Urinary bladder (tissue), 4 donors: ENCODE results near the gene SEC14L2. TPM values are rescaled to one million over a fixed set of nuclear protein-coding genes. Genes with fewer than 3 reads are reported as not detected.
"Not testable (repeated sequence)": the region's sequence is repeated elsewhere in the genome, so short reads cannot be mapped to it uniquely, and the experiment has no call there.

Experiments
- DNase-seq: peaks from one replicate; pipeline ENCODE4 v3.0.0-alpha.2; 2015; ENCODE audit errors: extremely low spot score
- H3K27ac ChIP-seq: one replicate; pipeline ENCODE4 v1.5.1; 2013; ENCODE audit warnings: low read depth, mild to moderate bottlenecking, moderate library complexity
- H3K36me3 ChIP-seq: one replicate; pipeline ENCODE4 v1.6.1; 2013; ENCODE audit warnings: mild to moderate bottlenecking, moderate library complexity; ENCODE audit not compliant: insufficient read depth
- H3K4me1 ChIP-seq: one replicate; pipeline ENCODE4 v1.6.1; 2013; ENCODE audit warnings: mild to moderate bottlenecking, moderate library complexity; ENCODE audit not compliant: insufficient read depth
- H3K4me3 ChIP-seq: one replicate; pipeline ENCODE4 v1.5.1; 2013; ENCODE audit warnings: low read depth, low read length
- WGBS: extraction: QIAGEN DNeasy Blood & Tissue Kit; methylation state at CpG from one replicate; pipeline ENCODE4 v1.1.7; 2013; 5-methylcytosine and 5-hydroxymethylcytosine counted together
- polyA plus RNA-seq: library from polyadenylated mRNA; stranded (reverse); fragments of 200-250 nt; gene quantifications from one replicate; pipeline ENCODE4 v1.2.3, GENCODE V29; 2013
- total RNA-seq: library from RNA; depleted of rRNA; stranded (reverse); fragments of >200 nt; gene quantifications from one replicate; pipeline ENCODE4 v1.2.3, GENCODE V29; 2014
- donor health status: healthy with polysubstance abuse.
- donor health status: healthy.

SEC14L2 gene
- total and polyA plus RNA-seq, 2 donors: 6.2 to 11.0 TPM

- 94% methylated on average over 3 of the region's 3 CpGs for WGBS
Observed at GRCh38 chr22:30433227-30433626, 36.4 kb downstream of the SEC14L2 start.

GRCh38 chr22:30433773-30434172 is 37.0 kb downstream of the SEC14L2 start:
- Histone ChIP-seq H3K4me1 (no peaks in the 10 kb centered on the region), H3K27ac (no peak overlapping the region), H3K36me3 (no peaks in the 10 kb centered on the region), H3K4me3 (no peak overlapping the region)
- whole genome bisulfite sequencing: 98% methylated on average over 1 of the region's 1 CpG
- DNase-seq: no peak

More at GRCh38 chr22:30433227-30433626, 36.4 kb downstream of the SEC14L2 start:
- H3K4me1 ChIP-seq: no peaks in the 10 kb centered on the region
- DNase-seq: no peak
- H3K36me3 ChIP-seq: no peaks in the 10 kb centered on the region
- no peak overlapping the region for H3K27ac ChIP-seq
- no peak overlapping the region for H3K4me3 ChIP-seq

DNA sequence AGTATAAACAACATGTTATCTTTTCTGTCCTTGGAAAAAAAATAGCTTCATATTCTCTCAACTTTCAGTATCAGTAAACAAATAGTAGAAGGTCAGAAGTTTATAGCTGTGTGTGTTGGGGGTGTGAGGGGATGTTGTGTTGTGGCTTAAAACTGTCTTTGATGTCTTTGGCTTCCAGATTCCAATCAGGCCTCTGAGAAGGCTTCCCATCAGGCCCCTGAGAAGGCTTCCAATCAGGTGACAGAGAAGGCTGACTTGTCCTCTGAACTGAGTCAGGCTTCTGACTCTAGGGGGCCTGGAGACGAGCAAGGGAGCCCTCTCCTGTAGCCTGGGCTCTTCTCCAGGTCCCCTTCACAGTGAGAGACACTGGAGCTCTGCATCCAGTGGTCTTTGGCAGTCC is 38.0 kb downstream of the SEC14L2 start:
- Histone ChIP-seq H3K4me3 (no peak overlapping the region), H3K36me3 (no peaks in the 10 kb centered on the region), H3K27ac (no peak overlapping the region), H3K4me1 (no peaks in the 10 kb centered on the region)
- WGBS: 61% methylated on average over 1 of the region's 1 CpG
- DNase-seq: no peak

- Histone ChIP-seq H3K4me1 (no peaks in the 10 kb centered on the region), H3K4me3 (no peak overlapping the region), H3K27ac (no peak overlapping the region), H3K36me3 (no peaks in the 10 kb centered on the region)
- no peak for DNase-seq
- WGBS: 84% methylated on average over 6 of the region's 6 CpGs
Observed at GRCh38 chr22:30435674-30436126, 38.9 kb downstream of the SEC14L2 start.

DNA sequence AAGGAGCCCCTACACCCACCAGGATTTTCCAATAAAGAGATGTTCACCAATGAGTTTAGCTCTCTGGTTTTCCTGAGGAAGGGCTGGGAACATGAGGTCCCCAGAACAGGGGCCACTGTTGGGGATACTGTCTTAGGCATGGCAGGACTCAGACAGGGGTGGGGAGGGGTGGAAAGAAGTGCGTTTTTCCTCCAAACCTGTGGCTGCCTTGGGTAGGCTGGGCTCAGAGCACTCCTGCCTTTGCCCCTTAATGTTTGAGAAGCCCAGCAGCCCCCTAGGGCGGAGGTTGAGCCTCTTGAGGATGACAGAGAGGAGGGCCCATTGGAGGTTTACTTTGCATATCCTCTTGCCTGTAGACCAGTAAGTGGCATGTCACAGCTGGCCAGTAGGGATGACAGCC is 39.4 kb downstream of the SEC14L2 start:
- no peak for DNase-seq
- H3K4me1 ChIP-seq: no peaks in the 10 kb centered on the region
- H3K36me3 ChIP-seq: no peaks in the 10 kb centered on the region
- no peak overlapping the region for H3K27ac ChIP-seq
- WGBS: 78% methylated on average over 2 of the region's 2 CpGs
- H3K4me3 ChIP-seq: no peak overlapping the region

DNA sequence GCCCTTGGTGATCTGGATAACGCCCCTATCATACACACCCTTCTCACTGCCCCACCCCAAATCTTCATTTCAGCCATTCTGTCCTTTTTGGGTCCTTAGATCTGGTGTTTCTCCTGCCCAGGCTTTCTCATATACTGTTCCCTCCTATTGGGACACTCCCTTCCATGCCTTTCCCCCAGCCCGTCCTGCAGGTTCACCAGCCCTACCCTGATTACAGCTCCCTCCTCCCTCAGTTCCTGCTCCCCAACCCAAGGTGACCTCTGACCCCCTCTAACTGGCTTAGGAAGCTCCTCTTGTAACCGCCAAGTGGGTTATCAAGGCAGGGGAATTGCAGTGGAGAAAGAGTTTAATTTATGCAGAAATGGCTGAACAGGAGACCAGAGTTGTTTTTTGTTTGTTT is 41.7 kb downstream of the SEC14L2 start:
- 79% methylated on average over 3 of the region's 3 CpGs for WGBS
- Histone ChIP-seq H3K27ac (no peak overlapping the region), H3K4me3 (no peak overlapping the region), H3K36me3 (no peaks in the 10 kb centered on the region), H3K4me1 (no peaks in the 10 kb centered on the region)
- DNase-seq: no peak

- no peak overlapping the region for H3K27ac ChIP-seq
- no peak overlapping the region for H3K4me3 ChIP-seq
- H3K36me3 ChIP-seq: no peaks in the 10 kb centered on the region
- H3K4me1 ChIP-seq: no peaks in the 10 kb centered on the region
- no peak for DNase-seq
- 87% methylated on average over 4 of the region's 4 CpGs for WGBS
Observed at GRCh38 chr22:30439226-30439625, 42.4 kb downstream of the SEC14L2 start.

GRCh38 chr22:30439836-30440235 is 43.0 kb downstream of the SEC14L2 start:
- no peak overlapping the region for H3K27ac ChIP-seq
- no peaks in the 10 kb centered on the region for H3K36me3 ChIP-seq
- no peaks in the 10 kb centered on the region for H3K4me1 ChIP-seq
- H3K4me3 ChIP-seq: no peak overlapping the region
- WGBS: 91% methylated on average over 11 of the region's 11 CpGs
- DNase-seq: no peak

GRCh38 chr22:30441088-30441487 is 44.3 kb downstream of the SEC14L2 start:
- Histone ChIP-seq H3K36me3 (no peaks in the 10 kb centered on the region), H3K27ac (no peak overlapping the region), H3K4me3 (no peak overlapping the region), H3K4me1 (no peaks in the 10 kb centered on the region)
- WGBS: 45% methylated on average over 9 of the region's 9 CpGs
- no peak for DNase-seq

DNA sequence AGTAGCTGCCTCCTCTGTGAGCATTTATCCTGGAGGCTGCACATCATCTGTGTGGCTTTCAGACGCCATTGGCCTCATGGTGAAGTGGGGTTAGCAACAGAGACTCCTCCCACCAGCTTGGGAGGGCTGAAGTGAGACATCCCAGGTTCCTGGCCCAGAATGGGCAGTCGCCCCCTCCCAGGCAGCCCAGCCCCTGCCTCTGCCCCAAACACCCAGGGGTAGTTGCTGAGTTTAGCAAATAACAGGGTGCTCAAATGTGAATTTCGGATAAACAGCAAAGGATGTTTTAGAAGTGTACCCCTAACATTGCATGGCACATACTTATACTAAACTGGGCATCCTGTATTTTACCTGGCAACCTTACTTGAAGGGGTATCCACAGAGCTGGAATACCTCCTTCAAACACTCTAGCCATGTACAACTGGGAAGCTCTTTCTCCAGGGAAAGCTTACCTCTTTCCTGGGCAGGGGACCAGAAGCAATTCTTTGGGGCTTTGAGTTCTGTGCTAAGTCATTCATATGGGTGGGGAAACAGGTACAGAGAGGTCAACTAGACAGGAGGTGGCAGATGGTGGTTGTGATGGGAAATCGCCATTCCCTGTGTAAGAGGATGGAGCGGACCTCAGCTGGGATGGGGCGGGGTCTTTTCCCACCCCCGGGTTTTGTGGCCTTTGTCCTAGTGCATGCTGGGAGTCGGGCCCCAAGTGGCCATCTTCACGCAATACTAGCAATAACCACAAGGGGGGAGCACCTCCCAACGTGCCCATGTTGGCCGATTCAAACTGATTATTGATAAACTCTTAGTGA is 48.0 kb downstream of the SEC14L2 start:
- 29% methylated on average over 11 of the region's 11 CpGs for WGBS
- DNase-seq: no peak
- no peak overlapping the region for H3K27ac ChIP-seq
- no peaks in the 10 kb centered on the region for H3K4me1 ChIP-seq
- H3K36me3 ChIP-seq: no peaks in the 10 kb centered on the region
- H3K4me3 ChIP-seq: no peak overlapping the region

DNA sequence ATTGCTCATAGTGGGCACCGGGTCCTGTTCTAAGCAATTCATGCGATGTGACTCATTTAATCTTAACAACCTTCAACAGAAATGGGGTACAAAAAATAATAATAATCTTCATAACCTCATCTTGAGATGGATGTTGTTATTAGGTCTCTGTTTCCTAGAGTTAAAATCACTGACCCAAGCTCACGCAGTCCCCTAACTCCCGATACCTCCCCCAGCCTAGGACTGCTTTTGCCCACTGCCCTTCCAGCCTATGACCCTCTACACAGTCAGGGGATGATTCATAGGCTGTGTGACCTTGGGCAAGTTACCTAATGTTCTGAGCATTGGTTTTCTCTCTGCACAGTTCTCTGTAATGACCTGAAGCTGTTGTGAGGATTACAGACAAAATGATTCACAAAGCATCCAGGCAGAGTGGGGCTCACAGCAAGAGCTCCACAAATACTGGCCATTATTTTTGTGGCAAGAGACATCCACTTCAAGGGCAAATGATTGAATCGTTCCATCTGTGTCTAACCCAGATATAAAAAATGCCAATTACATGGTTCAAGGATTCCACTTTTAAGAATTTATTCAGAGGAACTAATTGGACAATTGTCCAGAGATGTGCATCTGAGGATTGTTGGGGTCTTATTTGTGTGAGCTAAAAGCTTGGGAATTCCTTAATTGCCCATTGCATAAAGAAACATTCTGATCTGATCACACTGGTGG is 48.8 kb downstream of the SEC14L2 start:
- H3K4me1 ChIP-seq: no peaks in the 10 kb centered on the region
- WGBS: 60% methylated on average over 5 of the region's 5 CpGs
- H3K27ac ChIP-seq: no peak overlapping the region
- H3K36me3 ChIP-seq: no peaks in the 10 kb centered on the region
- DNase-seq: no peak
- no peak overlapping the region for H3K4me3 ChIP-seq

DNA sequence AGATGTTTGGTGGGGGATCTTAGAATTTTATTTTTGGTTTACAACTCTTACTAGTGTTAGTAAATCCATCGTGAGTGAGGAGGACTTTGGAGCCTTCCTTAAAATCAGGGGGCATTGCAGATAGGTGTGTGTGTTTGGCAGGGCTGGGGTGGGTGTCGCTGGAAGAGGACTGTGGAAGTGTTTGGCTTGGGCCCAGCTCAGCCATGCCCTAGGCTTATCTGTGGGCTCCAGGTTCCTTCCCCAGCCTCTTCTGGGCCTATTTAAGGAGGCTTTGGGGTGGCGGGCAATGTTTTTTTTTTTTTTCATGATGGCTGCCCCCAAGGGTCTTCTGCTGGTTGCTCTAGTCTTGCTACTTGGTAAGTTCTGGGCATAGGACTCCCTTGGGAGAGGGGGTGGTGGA is 50.8 kb downstream of the SEC14L2 start:
- no peak overlapping the region for H3K4me3 ChIP-seq
- no peak for DNase-seq
- no peak overlapping the region for H3K27ac ChIP-seq
- WGBS: 97% methylated on average over 3 of the region's 3 CpGs
- no peaks in the 10 kb centered on the region for H3K4me1 ChIP-seq
- no peaks in the 10 kb centered on the region for H3K36me3 ChIP-seq

DNA sequence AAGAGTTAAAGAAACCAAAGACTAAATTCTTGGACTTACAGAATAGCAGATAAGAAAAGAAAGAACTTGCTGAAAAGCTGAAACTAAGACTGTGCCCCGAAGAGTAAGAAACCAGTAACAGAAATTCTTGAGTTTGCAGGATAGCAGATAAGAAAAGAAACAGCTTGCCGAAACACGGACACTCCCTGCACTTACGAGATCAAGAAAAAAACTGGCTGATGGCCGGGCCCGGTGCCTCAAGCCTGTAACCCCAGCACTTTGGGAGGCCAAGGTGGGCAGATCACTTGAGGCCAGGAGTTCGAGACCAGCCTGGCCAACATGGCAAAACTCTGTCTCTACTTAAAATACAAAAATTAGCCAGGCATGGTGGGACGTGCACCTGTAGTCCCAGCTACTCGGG is 54.7 kb downstream of the SEC14L2 start:
- not testable (repeated sequence) for DNase-seq, H3K4me1 ChIP-seq, H3K4me3 ChIP-seq, H3K27ac ChIP-seq, H3K36me3 ChIP-seq
- 22% methylated on average over 9 of the region's 9 CpGs for WGBS

GRCh38 chr22:30452861-30453260 is 56.0 kb downstream of the SEC14L2 start:
- WGBS: 82% methylated on average over 6 of the region's 6 CpGs
- Histone ChIP-seq H3K4me3 (no peak overlapping the region), H3K27ac (no peak overlapping the region), H3K4me1 (no peaks in the 10 kb centered on the region), H3K36me3 (no peaks in the 10 kb centered on the region)
- no peak for DNase-seq
